Left lobe of liver (tissue), 2 donors: ENCODE measurements around the gene ST8SIA2. TPM values are rescaled to one million over a fixed set of nuclear protein-coding genes. Genes with fewer than 3 reads are reported as not detected.
"Not testable (repeated sequence)": the region's sequence is repeated elsewhere in the genome, so short reads cannot be mapped to it uniquely, and the experiment has no call there.

ENCODE experiments used
- ATAC-seq: fragments of 200-7000 bp; cut with Tn5 transposase; one replicate; pipeline ENCODE4 v1.9.1; 2020; ENCODE audit warnings: mild to moderate bottlenecking, moderate library complexity
- DNase-seq: peaks from one replicate; pipeline ENCODE4 v3.0.0-alpha.2; 2020; ENCODE audit warnings: low spot score
- total RNA-seq: library from RNA; stranded (reverse); gene quantifications from one replicate; pipeline ENCODE4 v1.2.1, GENCODE V29; 2021
- donor health status: DM: no; HTN: no; CAD: no; lungs with moderate emphysema.
- donor health status: DM: no; HTN: yes; CAD: no.

The ST8SIA2 gene
- total RNA-seq, 1 donor from 2014 or later = not detected

DNA sequence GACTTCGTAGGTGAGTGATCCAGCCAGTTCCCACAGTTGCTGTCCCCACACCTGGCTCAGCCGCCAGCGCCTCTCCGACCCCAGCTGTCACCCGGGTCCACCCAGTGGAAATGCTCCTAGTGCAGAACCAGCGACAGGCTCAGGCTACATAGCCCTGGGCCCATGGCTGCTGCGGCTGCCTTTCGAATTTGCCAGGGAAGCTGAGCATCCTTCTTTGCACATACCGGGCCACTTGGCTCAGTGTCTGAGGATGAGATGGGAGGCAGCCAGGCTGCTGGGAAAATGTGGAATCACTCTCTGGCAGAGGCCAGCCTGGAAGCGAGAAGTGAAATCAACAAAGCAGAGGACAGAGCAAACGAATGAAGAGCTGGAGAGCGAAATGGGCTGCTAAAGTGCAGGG lies 80.1 kb downstream of the ST8SIA2 start:
- ATAC-seq = no peak
- DNase-seq = no peak

DNA sequence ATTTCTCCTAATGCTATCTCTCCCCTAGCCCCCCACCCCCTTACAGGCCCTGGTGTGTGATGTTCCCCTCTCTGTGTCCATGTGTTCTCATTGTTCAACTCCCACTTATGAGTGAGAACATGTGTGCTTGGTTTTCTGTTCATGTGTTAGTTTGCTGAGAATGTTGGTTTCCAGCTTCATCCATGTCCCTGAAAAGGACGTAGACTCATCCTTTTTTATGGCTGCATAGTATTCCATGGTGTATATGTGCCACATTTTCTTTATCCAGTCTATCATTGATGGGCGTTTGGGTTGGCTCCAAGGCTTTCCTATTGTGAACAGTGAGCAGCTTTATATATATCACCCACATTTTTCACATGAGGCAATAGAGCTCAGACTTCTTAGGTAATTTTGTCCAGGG lies 86.0 kb downstream of the ST8SIA2 start:
- DNase-seq, ATAC-seq: not testable (repeated sequence)

DNA sequence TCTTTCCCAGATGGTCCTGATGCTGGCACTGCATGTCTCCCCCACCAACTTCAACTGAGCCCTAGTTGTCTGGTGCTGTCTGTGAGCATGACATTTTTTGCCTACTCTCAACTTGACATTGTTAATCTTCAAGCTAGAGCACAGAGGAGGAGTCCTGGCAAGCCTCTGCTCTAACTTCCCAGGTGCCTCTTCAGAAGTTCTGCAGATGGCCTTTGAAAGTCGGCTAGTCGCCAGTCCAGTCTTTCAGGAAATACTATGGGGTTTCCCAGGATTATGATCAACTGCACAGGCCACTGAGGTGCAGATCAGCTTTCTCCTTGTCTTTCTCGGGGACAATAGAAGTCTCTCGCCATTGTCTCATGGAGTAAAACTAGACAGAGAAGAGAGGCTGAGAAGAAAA lies 86.7 kb downstream of the ST8SIA2 start:
- no peak for DNase-seq
- no peak for ATAC-seq

DNA sequence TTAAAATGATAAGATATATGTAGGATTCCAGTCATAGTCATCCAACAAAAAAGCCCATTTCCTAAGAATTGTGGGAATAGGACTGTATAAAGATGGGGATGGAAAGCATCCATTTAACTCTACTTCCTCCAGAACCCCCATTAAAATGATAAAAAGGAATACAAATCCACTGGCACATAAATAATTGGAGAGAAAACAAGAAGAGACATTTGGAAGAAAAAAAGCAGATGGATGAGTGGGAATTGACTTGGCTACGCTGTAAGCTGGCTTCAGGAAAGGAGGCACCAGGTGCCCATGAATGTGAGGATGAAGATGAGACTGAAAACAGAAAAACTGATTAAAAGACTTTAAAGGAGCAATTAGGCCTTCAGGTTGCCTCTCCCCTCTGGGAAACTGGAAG lies 91.8 kb downstream of the ST8SIA2 start:
- ATAC-seq = no peak
- DNase-seq = no peak

DNA sequence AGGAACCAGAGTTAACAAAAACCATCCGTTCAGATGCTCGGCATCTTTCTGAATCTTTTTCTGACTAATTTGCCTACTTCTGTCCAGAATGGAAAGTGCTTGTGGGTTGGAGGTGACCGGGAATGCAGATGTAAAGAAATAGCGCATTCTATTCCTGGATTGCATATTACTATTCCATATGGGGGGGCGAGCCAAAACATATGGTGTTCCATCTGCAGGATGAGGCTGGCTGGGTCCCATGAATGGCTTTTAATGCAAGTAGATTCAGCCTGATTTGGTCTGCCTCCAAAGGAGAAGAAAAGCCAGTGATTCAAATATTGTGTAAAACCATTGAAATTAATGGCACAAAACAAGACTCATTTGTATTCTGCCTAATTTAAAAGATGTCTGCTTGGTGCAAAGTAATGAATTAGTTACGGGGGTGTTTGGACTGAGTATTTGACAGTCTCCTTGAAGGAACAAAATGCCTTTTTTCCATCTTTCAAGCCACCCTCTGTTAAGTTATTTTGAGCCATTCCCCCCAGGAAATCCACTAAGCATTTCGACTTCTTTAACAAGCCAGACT lies 99.0 kb downstream of the ST8SIA2 start:
- ATAC-seq (no peak), DNase-seq (no peak)

DNA sequence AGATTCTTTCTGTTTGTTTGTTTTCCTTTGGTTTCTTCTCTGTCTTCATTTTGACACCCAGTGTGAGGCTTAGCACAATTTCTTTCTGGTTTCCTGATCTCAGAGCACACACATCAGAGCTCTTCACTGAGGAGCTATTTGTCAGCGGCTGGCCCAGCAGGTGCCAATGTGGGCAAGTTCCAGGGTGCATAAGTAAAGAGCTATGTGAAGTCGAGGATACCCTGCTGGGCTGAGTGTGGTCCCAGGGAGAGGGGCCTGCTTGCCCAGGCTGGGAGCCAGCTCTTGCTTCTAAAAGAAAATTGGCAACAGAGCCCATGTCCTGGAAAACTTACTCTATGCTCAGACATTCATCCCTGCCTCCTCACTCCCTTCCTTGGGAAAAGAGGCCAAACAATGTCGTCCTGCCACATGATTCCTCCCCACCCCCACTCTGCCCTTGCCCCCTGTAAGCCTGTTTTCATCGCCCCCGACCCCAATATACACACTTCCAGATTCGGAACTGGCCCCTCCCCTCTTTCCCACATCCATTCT lies 101.2 kb downstream of the ST8SIA2 start:
- ATAC-seq (no peak), DNase-seq (no peak)

DNA sequence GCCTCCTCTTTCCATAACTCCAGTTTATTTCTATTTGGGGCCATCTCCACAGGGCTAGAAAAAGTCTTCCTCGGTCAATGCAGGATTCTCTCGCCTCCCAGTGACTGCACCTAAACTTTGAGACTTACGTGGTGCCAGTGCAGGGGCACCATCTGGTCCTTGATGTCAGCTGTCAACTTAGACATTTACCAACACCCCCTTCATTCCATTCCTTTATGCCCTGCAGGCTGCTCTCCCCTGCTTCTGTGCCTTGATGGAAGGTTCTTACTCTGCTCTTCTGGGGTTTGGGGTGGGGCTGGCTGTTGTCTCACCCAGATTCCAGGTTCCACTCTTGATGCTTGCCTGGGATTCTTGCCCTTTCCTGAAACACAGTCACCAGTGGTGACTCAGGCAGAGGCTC lies 101.8 kb downstream of the ST8SIA2 start:
- no peak for DNase-seq

DNA sequence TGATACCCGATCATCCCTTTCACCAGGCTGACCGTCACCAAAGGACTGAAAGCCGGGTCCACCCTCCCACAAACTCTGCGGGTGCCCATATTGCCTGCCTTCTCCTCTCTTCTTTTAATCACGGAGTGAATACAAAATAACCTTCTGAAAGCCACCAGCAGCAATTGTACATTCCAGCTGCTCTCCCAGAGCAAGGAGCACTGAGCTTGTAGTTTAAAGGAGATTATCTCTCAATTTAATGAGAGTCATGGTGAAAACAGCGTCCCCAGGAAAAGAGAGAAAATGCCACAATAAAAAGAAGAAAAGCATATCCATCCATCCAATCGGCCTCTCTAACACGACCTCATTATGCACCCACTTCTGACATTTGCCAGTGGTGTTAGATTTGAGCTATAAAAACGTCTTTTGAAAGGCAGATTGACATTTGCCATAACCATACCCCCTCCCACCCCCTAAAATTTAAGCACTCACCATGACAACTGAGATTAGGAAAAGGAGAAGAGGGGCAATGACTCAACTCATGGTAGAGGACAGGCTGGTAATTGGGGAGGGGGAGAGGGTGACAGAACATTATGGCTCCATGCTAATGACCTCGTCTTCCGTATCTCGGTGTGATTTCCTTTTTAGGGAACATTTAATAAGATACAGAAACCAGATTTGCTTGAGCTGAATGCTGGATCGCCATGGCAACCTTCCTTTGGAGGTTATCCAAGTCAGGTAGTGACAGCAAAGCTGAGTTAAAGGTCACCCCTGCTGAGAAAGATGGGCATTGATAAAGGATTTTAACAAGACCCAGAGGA lies 106.2 kb downstream of the ST8SIA2 start:
- no peak for ATAC-seq
- DNase-seq = no peak

More for the DNA sequence above, 101.8 kb downstream of the ST8SIA2 start:
- no peak for ATAC-seq

DNA sequence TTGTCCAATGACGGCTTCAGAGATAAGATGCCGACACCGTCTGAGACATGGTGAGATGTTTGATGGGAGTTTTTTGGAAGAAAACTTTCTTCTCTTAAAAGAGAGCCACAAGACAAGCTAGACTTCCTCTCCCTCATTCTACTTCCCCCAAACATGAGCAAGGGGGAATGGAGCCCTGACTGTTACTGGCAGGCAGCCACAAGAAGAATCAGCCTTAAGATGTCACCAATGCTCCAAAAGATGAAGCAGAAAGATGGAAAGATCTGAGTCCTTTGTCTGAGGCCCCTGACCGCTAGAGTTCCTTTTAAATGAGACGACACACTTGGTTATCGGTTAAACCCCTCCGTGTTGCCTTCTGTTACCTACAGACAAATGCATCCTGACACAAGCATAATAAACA lies 108.7 kb downstream of the ST8SIA2 start:
- no peak for ATAC-seq
- DNase-seq = no peak

DNA sequence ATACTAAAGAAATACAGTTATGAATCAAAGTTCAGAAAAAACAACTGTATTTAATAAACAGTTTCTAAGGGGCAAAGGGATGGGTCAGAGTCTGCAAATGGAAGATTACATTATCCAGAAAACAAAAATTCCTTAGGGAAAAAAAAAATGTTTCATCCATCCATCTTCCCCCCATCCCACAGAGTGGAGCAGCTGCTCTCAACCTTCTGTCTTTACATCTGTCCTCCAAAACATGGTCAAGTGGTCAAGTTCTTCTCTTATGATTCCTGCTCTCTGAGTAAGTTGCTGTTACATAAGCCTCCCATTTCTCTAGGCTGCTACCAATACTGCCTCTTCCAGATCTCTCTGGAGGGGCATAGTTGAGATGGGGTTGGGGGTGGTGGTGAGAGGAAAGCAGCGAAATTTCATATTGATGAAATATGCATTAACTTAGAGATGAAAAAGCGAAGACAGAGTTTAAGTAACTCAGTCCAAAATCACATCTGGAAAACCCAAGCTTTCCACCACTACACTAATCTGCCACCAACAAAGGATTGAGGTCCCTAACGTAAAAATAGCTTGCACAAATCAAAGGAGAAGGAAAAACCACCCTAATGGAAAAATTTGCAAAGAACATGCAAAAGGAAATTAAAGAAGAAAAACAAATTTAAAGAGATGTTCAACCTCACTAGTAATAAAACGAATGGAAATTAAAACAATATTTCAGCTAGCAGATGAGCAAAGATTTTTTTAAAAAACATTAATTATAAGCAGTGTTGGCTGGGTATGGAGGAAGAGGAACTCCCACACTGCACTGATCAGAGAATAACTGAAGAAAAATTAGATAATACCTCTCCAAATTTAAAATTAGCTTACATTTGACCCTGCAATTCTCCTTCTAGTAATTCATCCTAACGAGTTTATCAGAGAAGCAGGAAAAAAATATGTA lies 109.5 kb downstream of the ST8SIA2 start:
- DNase-seq (no peak), ATAC-seq (no peak)

DNA sequence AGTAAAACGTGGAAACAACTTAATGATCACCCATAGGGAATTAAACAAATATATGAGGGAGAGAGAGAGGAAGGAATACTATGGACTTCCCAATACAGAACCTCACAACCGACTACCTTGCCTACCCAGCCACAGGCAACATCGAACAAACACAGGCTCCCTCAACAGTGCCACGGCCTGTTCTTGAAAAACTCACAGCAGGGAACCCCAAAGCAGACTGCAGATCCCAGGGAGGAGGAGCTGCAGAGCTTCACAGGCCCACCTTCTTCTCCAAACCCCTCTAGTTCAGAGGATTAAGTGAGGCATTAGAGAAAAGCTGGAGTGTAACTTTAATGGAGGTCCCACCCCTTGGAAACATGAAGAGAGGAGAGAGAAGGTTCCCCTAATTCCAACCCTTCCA lies 110.2 kb downstream of the ST8SIA2 start:
- no peak for DNase-seq
- no peak for ATAC-seq

DNA sequence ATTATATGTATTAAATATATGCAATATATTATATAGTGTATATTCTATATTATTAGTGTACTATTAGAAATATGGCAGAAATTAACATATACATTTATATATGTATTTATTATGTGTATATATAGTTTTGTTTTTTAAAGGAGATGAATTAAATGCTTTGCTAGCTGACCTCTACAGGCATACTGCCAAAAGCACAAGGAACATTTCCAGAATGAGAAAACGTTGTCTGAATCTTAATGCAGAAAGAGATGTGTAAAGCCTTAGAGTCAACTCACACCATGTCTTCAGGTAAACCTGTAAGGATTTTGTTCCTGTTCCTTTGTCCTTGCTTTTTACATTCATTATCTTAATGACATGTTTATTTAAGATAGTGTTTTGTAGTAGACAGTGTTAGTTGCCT lies 111.9 kb downstream of the ST8SIA2 start:
- no peak for ATAC-seq
- no peak for DNase-seq

DNA sequence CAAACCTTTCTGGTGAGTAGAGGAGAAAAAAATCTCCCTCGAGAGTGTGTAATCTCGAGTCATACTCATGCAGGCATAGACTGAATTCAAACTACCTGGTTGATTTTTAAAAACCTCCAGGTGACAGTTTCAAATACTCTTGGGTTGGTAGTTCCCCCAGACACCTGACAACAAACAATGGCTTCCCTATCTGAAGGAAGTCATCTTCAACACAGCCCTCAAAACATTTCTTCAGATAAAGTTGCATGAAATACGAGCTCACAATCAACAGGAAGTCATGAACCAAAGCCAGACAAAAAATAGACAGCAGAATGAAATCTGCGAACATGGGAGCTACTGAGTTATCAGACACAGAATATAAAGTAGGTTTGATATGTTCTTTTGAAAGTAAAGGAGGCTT lies 112.8 kb downstream of the ST8SIA2 start:
- no peak for DNase-seq

DNA sequence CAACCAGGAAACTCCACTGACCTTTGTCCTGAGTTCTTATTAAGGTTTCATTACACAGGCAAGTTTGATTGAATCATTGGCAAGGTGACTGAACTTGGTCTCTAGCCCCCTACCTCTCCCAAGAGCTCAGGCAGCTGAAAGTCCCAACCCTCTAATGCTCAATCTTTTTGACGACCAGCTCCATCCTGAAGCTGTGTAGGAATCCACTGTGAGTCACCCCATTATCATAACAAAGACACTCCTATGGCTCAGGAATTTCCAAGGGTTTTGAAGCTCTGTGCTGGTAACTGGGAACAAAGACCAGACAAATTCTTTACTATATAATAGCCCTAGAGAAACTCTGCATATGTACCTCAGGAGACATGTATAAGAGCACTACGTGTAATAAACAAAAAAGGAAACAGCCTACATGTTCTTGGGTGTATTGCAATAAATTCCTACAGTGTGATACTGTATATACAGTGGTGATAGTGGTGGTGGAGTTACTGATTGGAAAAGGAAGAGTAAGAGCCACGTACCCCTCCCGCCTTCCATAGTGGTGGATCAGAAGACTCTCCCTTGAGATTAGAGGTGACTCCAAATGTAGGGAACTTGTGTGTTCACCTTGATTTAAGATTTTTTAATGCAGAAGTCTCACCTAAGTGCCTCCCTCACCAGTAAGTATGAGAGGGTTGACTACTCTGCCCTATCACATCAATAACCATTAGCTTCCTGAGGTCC lies 116.6 kb downstream of the ST8SIA2 start:
- ATAC-seq = no peak
- no peak for DNase-seq

More for the DNA sequence above, 112.8 kb downstream of the ST8SIA2 start:
- ATAC-seq = no peak
